H1 (cell line): ENCODE measurements around the gene SNU13. TPM values are rescaled to one million over a fixed set of nuclear protein-coding genes. Genes with fewer than 3 reads are reported as not detected.

Experiments
- CTCF ChIA-PET: fragments of 300-600 bp; sonication (Branson Sonifier 250); formaldehyde crosslinking; loops from one replicate; lab custom pipeline; 2021; ENCODE audit not compliant: partially characterized antibody; lab: Charles Lee
- POLR2A ChIA-PET: fragments of 300-600 bp; sonication (Branson Sonifier 250); formaldehyde crosslinking; loops from one replicate; lab custom pipeline; 2021; ENCODE audit warnings: inconsistent platforms; ENCODE audit not compliant: partially characterized antibody; lab: Charles Lee
- DNase-seq, 2 experiments: peaks; one replicate each; pipeline versions ENCODE4 v3.0.0 to v3.0.0-alpha.2; 2010 to 2022; ENCODE audit warnings: low spot score in 2 of 2, low read depth in 1 of 2, mixed read lengths in 1 of 2
- FAIRE-seq: peaks from 2 replicates; lab custom pipeline; 2011; peaks lifted over from hg19 to GRCh38; lab: Jason Lieb, UNC
- H2AFZ ChIP-seq: 2 replicates; pipeline ENCODE4 v1.8.1; 2012; ENCODE audit warnings: low read length, inconsistent platforms
- H2AK5ac ChIP-seq: 2 replicates; pipeline ENCODE4 v1.6.1; 2013; ENCODE audit warnings: low read depth, low read length
- H2BK120ac ChIP-seq: replicated peaks from 2 replicates; pipeline ENCODE3; 2013; ENCODE audit warnings: low read depth, low read length, inconsistent platforms
- H2BK12ac ChIP-seq: 2 replicates; pipeline ENCODE4 v1.6.1; 2013; ENCODE audit warnings: low read depth, low read length
- H2BK15ac ChIP-seq: 2 replicates; pipeline ENCODE4 v1.6.1; 2013; ENCODE audit warnings: low read length
- H2BK20ac ChIP-seq: 2 replicates; pipeline ENCODE4 v1.6.1; 2013; ENCODE audit warnings: low read length
- H2BK5ac ChIP-seq: 2 replicates; pipeline ENCODE4 v1.6.1; 2013; ENCODE audit warnings: low read depth, low read length
- H3K14ac ChIP-seq: 2 replicates; pipeline ENCODE4 v1.6.1; 2013; ENCODE audit warnings: inconsistent platforms; ENCODE audit not compliant: insufficient read length
- H3K18ac ChIP-seq: 2 replicates; pipeline ENCODE4 v1.6.1; 2013; ENCODE audit warnings: low read length; ENCODE audit errors: extremely low read depth
- H3K23ac ChIP-seq: 2 replicates; pipeline ENCODE4 v1.6.1; 2013; ENCODE audit warnings: inconsistent platforms; ENCODE audit not compliant: insufficient read length
- H3K23me2 ChIP-seq: 2 replicates; pipeline ENCODE4 v1.6.1; 2013; ENCODE audit warnings: low read depth, low read length
- H3K27ac ChIP-seq: 2 replicates; pipeline ENCODE4 v1.6.1; 2011; ENCODE audit warnings: low read depth, low read length, inconsistent platforms
- H3K27me3 ChIP-seq, 4 experiments: replicated peaks in 1 of 4; 1 replicate in 1 of 4; 2 replicates in 3 of 4; pipeline versions ENCODE4 v1.6.1 to v1.8.1; 2011 to 2013; ENCODE audit warnings: low read length in 3 of 4, mild to moderate bottlenecking in 3 of 4, inconsistent platforms in 2 of 4, mixed read lengths in 2 of 4, moderate library complexity in 1 of 4; ENCODE audit not compliant: control insufficient read depth in 3 of 4, insufficient read depth in 3 of 4; ENCODE audit errors: extremely low read depth in 1 of 4
- H3K36me3 ChIP-seq, 4 experiments: 2 replicates each; pipeline versions ENCODE4 v1.6.1 to v1.8.1; 2011 to 2013; ENCODE audit warnings: mild to moderate bottlenecking in 4 of 4, low read length in 3 of 4, moderate library complexity in 2 of 4, control low read depth in 1 of 4, inconsistent platforms in 1 of 4; ENCODE audit not compliant: insufficient read depth in 4 of 4, control insufficient read depth in 2 of 4
- H3K4ac ChIP-seq: replicated peaks from 2 replicates; pipeline ENCODE3; 2013; ENCODE audit warnings: low read length, low read depth, mixed read lengths, inconsistent platforms; ENCODE audit not compliant: insufficient read length
- H3K4me1 ChIP-seq, 4 experiments: replicated peaks in 1 of 4; 1 replicate in 1 of 4; 2 replicates in 3 of 4; pipeline versions ENCODE4 v1.6.1 to v1.8.1; 2011 to 2013; ENCODE audit warnings: low read length in 3 of 4, inconsistent platforms in 2 of 4, mixed read lengths in 1 of 4; ENCODE audit not compliant: insufficient read depth in 4 of 4, control insufficient read depth in 3 of 4
- H3K4me2 ChIP-seq, 2 experiments: 2 replicates each; pipeline versions ENCODE4 v1.6.1 to v1.8.1; 2011 to 2013; ENCODE audit warnings: low read depth in 2 of 2, low read length in 2 of 2, control low read depth in 1 of 2, inconsistent platforms in 1 of 2, mild to moderate bottlenecking in 1 of 2; ENCODE audit not compliant: insufficient read depth in 1 of 2
- H3K4me3 ChIP-seq, 4 experiments: fragments of 200-600, 300-600 bp in 1 of 4; sonication (generic), shearing (Covaris generic), sonication (Bioruptor Twin) in 1 of 4; 2 replicates each; pipeline versions ENCODE4 v1.5.1 to v1.8.1; 2011 to 2016; ENCODE audit warnings: low read length in 4 of 4, low read depth in 3 of 4, control low read depth in 2 of 4, inconsistent platforms in 2 of 4, mild to moderate bottlenecking in 2 of 4, mixed read lengths in 1 of 4, moderate library complexity in 1 of 4; ENCODE audit not compliant: insufficient read depth in 2 of 4; ENCODE audit errors: extremely low read depth in 1 of 4
- H3K56ac ChIP-seq: replicated peaks from 2 replicates; pipeline ENCODE3; 2013; ENCODE audit warnings: low read depth, mild to moderate bottlenecking, mixed read lengths, low read length, inconsistent platforms; ENCODE audit not compliant: insufficient read length
- H3K79me1 ChIP-seq: 2 replicates; pipeline ENCODE4 v1.6.1; 2013; ENCODE audit warnings: low read depth, low read length, control low read depth
- H3K79me2 ChIP-seq, 2 experiments: 2 replicates each; pipeline versions ENCODE4 v1.6.1 to v1.8.1; 2012 to 2013; ENCODE audit warnings: low read length in 2 of 2, mild to moderate bottlenecking in 2 of 2, inconsistent platforms in 1 of 2; ENCODE audit not compliant: insufficient read depth in 2 of 2, control insufficient read depth in 1 of 2
- H3K9ac ChIP-seq, 4 experiments: replicated peaks in 1 of 4; 1 replicate in 1 of 4; 2 replicates in 3 of 4; pipeline versions ENCODE4 v1.6.1 to v1.8.1; 2011 to 2013; ENCODE audit warnings: low read depth in 3 of 4, low read length in 3 of 4, control low read depth in 2 of 4, mild to moderate bottlenecking in 2 of 4, moderate library complexity in 2 of 4, inconsistent platforms in 1 of 4; ENCODE audit errors: extremely low read depth in 1 of 4
- H3K9me3 ChIP-seq, 2 experiments: 2 replicates each; pipeline versions ENCODE4 v1.6.1 to v1.8.1; 2012 to 2013; ENCODE audit warnings: mild to moderate bottlenecking in 2 of 2, moderate library complexity in 2 of 2, control low read depth in 1 of 2, inconsistent platforms in 1 of 2, low read depth in 1 of 2, low read length in 1 of 2, mixed read lengths in 1 of 2; ENCODE audit not compliant: insufficient read depth in 2 of 2
- H4K20me1 ChIP-seq, 2 experiments: replicated peaks in 1 of 2; 2 replicates each; pipeline versions ENCODE3 to v1.8.1; 2011 to 2013; ENCODE audit warnings: inconsistent platforms in 2 of 2, low read length in 2 of 2, mild to moderate bottlenecking in 1 of 2; ENCODE audit not compliant: insufficient read depth in 2 of 2, control insufficient read depth in 1 of 2
- H4K5ac ChIP-seq: 2 replicates; pipeline ENCODE4 v1.6.1; 2013; ENCODE audit warnings: low read length, low read depth, mixed read lengths, inconsistent platforms; ENCODE audit not compliant: insufficient read length
- H4K8ac ChIP-seq: 2 replicates; pipeline ENCODE4 v1.8.0; 2013; ENCODE audit warnings: mild to moderate bottlenecking, moderate library complexity, low read length, inconsistent platforms; ENCODE audit not compliant: insufficient read depth; ENCODE audit errors: extremely low read depth
- H4K91ac ChIP-seq: replicated peaks from 2 replicates; pipeline ENCODE3; 2013; ENCODE audit warnings: low read length, mixed read lengths, inconsistent platforms; ENCODE audit not compliant: insufficient read length
- BCL11A ChIP-seq, 2 experiments: IDR thresholded peaks; one replicate each; pipeline ENCODE4 v1.6.1; 2011; ENCODE audit warnings: low read depth in 2 of 2, low read length in 2 of 2, mild to moderate bottlenecking in 2 of 2
- CBX8 ChIP-seq: fragments of 300-800, 300-1000 bp; sonication (generic); IDR thresholded peaks from 2 replicates; pipeline ENCODE4 v1.7.1; 2016; ENCODE audit warnings: low read depth, low read length, borderline replicate concordance
- CHD1 ChIP-seq: IDR thresholded peaks from 2 replicates; pipeline ENCODE4 v1.6.1; 2012; ENCODE audit warnings: low read depth, low read length, improper control_type of control experiment
- CTBP2 ChIP-seq: IDR thresholded peaks from 2 replicates; pipeline ENCODE4 v1.7.0; 2011; ENCODE audit warnings: borderline replicate concordance, mild to moderate bottlenecking, moderate library complexity, mixed read lengths, low read length; ENCODE audit not compliant: insufficient read depth, insufficient read length
- EGR1 ChIP-seq: IDR thresholded peaks from 2 replicates; pipeline ENCODE4 v1.6.1; 2011; ENCODE audit warnings: low read depth, low read length, borderline replicate concordance
- JUN ChIP-seq: IDR thresholded peaks from 2 replicates; pipeline ENCODE4 v1.6.1; 2011; ENCODE audit warnings: low read depth, mild to moderate bottlenecking, improper control_type of control experiment, low read length
- RBBP5 ChIP-seq: IDR thresholded peaks from 2 replicates; pipeline ENCODE4 v1.7.1; 2012; ENCODE audit warnings: low read depth, mild to moderate bottlenecking, inconsistent platforms, low read length, moderate library complexity, borderline replicate concordance
- SP1 ChIP-seq: IDR thresholded peaks from 2 replicates; pipeline ENCODE4 v1.6.1; 2011; ENCODE audit warnings: low read depth, low read length
- SUZ12 ChIP-seq: fragments of 200-600 bp; sonication (generic); IDR thresholded peaks from 2 replicates; pipeline ENCODE4 v1.6.1; 2012; ENCODE audit warnings: mild to moderate bottlenecking, inconsistent platforms, low read length, moderate library complexity, mixed read lengths
- TAF1 ChIP-seq: IDR thresholded peaks from 2 replicates; pipeline ENCODE4 v1.6.1; 2011; ENCODE audit warnings: mild to moderate bottlenecking, low read depth, low read length
- TEAD4 ChIP-seq: IDR thresholded peaks from 2 replicates; pipeline ENCODE4 v1.6.1; 2012; ENCODE audit warnings: low read depth, low read length, inconsistent platforms, mixed read lengths
- ZNF274 ChIP-seq: IDR thresholded peaks from 2 replicates; pipeline ENCODE4 v1.7.0; 2012; ENCODE audit warnings: low read length, borderline replicate concordance; ENCODE audit errors: extremely low read depth
- WGBS, 2 experiments: shearing (Covaris generic) in 1 of 2; methylation state at CpG; one replicate each; pipeline versions ENCODE4 v1.1.6 to v1.1.7; 2013 to 2015; ENCODE audit warnings: low lambda C conversion rate in 2 of 2, mixed read lengths in 2 of 2, inconsistent platforms in 1 of 2, low coverage in 1 of 2, missing lambda C conversion rate in 1 of 2; ENCODE audit not compliant: insufficient replicate concordance in 2 of 2, insufficient coverage in 1 of 2, insufficient read length in 1 of 2; ENCODE audit errors: extremely low coverage in 1 of 2, missing lambda C conversion rate in 1 of 2; 5-methylcytosine and 5-hydroxymethylcytosine counted together
- polyA plus RNA-seq, 7 experiments: library from polyadenylated mRNA; depleted of rRNA in 3 of 7; stranded (reverse) in 5 of 7; unstranded in 2 of 7; fragments of >200 nt in 5 of 7; fragments of 200-250 nt in 2 of 7; gene quantifications; 1 replicate in 5 of 7; 2 replicates in 1 of 7; 4 replicates in 1 of 7; pipeline versions ENCODE4 v1.2.1 to v1.2.3, GENCODE V29; 2011 to 2013; ENCODE audit warnings: missing spikeins in 2 of 7, mixed read lengths in 2 of 7
- total RNA-seq: library from RNA; stranded (reverse); fragmentation: NEBNext Ultra II Directional; extraction: Animal tissue kit (Norgen Biotek cat#: 25700); gene quantifications from 2 replicates; pipeline ENCODE4 v1.2.1, GENCODE V29; 2021
- TF ChIP-seq, protein P1 (sequence below): IDR thresholded peaks from 2 replicates; pipeline ENCODE4 v1.6.1; 2012; ENCODE audit warnings: low read length, inconsistent platforms

Gene SNU13
- total and polyA plus RNA-seq, 2 of the 8 experiments (the other 6 are each of a cell fraction or from before 2014, with no cell fraction given): 241 to 281 TPM

DNA sequence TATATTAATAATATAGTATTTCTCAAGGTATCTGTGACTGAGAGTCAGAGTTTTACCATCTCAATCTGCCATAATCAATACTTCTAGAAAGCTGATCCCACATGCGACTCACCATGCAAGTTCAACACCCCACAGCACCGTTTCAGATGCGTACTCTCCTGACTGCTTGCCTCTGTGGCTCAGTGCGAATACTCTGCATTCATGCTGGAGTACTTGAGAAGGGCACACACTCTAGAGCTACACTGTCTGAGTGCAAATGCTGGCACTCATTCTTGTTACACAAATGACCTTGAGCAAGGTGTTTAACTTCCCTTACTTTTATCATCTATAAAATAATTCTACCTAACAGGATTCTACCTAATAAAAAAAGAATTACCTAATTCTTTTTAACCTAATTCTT lies 12.5 kb downstream of the SNU13 start:
- Histone ChIP-seq H3K56ac (no peak overlapping the region), H3K79me2 (peaks cover 7 to 36% of the 10 kb centered on the region in 2 experiments)
- no peak for TF ChIP-seq BCL11A (IDR thresholded peaks at IDR 0.05; ENCODE audit: low read depth in 2 of 2, low read length in 2 of 2)
- no peak for TF ChIP-seq CHD1
- no peak for TF ChIP-seq CTBP2
- TF ChIP-seq SUZ12: no peak
- no peak for TF ChIP-seq JUN
- TF ChIP-seq, protein P1, sequence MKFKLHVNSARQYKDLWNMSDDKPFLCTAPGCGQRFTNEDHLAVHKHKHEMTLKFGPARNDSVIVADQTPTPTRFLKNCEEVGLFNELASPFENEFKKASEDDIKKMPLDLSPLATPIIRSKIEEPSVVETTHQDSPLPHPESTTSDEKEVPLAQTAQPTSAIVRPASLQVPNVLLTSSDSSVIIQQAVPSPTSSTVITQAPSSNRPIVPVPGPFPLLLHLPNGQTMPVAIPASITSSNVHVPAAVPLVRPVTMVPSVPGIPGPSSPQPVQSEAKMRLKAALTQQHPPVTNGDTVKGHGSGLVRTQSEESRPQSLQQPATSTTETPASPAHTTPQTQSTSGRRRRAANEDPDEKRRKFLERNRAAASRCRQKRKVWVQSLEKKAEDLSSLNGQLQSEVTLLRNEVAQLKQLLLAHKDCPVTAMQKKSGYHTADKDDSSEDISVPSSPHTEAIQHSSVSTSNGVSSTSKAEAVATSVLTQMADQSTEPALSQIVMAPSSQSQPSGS: no peak
- no peak for TF ChIP-seq ZNF274
- TF ChIP-seq CBX8: no peak
- TF ChIP-seq EGR1: no peak
- no peak for TF ChIP-seq TAF1
- TF ChIP-seq RBBP5: no peak
- TF ChIP-seq TEAD4: no peak
- TF ChIP-seq SP1: no peak

More for the DNA sequence above, 12.5 kb downstream of the SNU13 start:
- H4K20me1 ChIP-seq: peaks cover 6 to 15% of the 10 kb centered on the region in 2 experiments
- peaks cover 14% of the 10 kb centered on the region for H3K79me1 ChIP-seq
- H2BK12ac ChIP-seq: no peak overlapping the region
- H3K27me3 ChIP-seq: no peaks in the 10 kb centered on the region
- H2AFZ ChIP-seq: no peak overlapping the region
- H2AK5ac ChIP-seq: no peak overlapping the region
- H2BK20ac ChIP-seq: no peak overlapping the region
- H3K23ac ChIP-seq: no peak overlapping the region
- no peak overlapping the region for H2BK120ac ChIP-seq
- H4K8ac ChIP-seq: no peak overlapping the region
- DNase-seq (no peak), FAIRE-seq (no peak)
- no peaks in the 10 kb centered on the region for H3K9me3 ChIP-seq
- no peak overlapping the region for H4K5ac ChIP-seq
- H3K4me2 ChIP-seq: no peak overlapping the region
- ChIA-PET POLR2A (no interaction called here), CTCF (interaction anchor here (0.6 kb wide), 1 partner anchor 101 kb away, joined by 3 read pairs; no protein-coding TSS in a partner anchor)
- H3K18ac ChIP-seq: no peak overlapping the region
- H3K27ac ChIP-seq: no peak overlapping the region
- no peak overlapping the region for H3K4me3 ChIP-seq
- no peak overlapping the region for H2BK5ac ChIP-seq
- no peaks in the 10 kb centered on the region for H3K23me2 ChIP-seq
- WGBS, 2 experiments: 95% methylated on average over 4 of the region's 4 CpGs; no CpG with 5 or more reads in 1 of the 2 experiments
- no peak overlapping the region for H2BK15ac ChIP-seq
- H3K14ac ChIP-seq: no peak overlapping the region
- no peak overlapping the region for H4K91ac ChIP-seq
- H3K36me3 ChIP-seq: peaks cover 6 to 48% (median 27%) of the 10 kb centered on the region in 4 experiments; a peak in 7 of 8 replicates
- no peak overlapping the region for H3K4ac ChIP-seq
- H3K4me1 ChIP-seq: no peaks in the 10 kb centered on the region
- no peak overlapping the region for H3K9ac ChIP-seq
